Fibroblast of the aortic adventitia (primary cell): ENCODE data around the gene RNF126. TPM values are rescaled to one million over a fixed set of nuclear protein-coding genes. Genes with fewer than 3 reads are reported as not detected.
"Not testable (repeated sequence)": the region's sequence is repeated elsewhere in the genome, so short reads cannot be mapped to it uniquely, and the experiment has no call there.

ENCODE experiments used
- DNase-seq: peaks from one replicate; pipeline ENCODE4 v3.0.0-alpha.2; 2010; ENCODE audit warnings: low read depth
- H3K4me3 ChIP-seq: 2 replicates; pipeline ENCODE4 v1.5.1; 2011; ENCODE audit warnings: low read depth, mild to moderate bottlenecking, control low read depth, low read length, moderate library complexity
- CTCF ChIP-seq: IDR thresholded peaks from 2 replicates; pipeline ENCODE4 v1.5.1; 2011; ENCODE audit warnings: mild to moderate bottlenecking, low read length, control low read depth, inconsistent platforms; ENCODE audit not compliant: insufficient read depth
- total RNA-seq: library from RNA; depleted of rRNA; stranded (reverse); fragments of >200 nt; gene quantifications from 2 replicates; pipeline ENCODE4 v1.2.3, GENCODE V29; 2012; ENCODE audit warnings: low replicate concordance

The RNF126 gene
- total RNA-seq, 1 donor = 28.9 TPM

GRCh38 chr19:633786-634639, 29.0 kb downstream of the RNF126 start:
- peak overlapping the region; percentile 80 for H3K4me3 ChIP-seq
- TF ChIP-seq CTCF = no peak
- DNase-seq = no peak

- peak; percentile 99 for DNase-seq
- no peak for TF ChIP-seq CTCF
- peak within 1 kb of the TSS; percentile 80 for H3K4me3 ChIP-seq
Observed at GRCh38 chr19:633068-633785, 29.8 kb downstream of the RNF126 start, which contains the start of gene POLRMT. Gene POLRMT (minus strand): TSS chr19:633537. CDS start chr19:633512, 25 bp downstream.

- no peak for TF ChIP-seq CTCF
- peak; percentile 49 for DNase-seq
- peak overlapping the region; percentile 76 for H3K4me3 ChIP-seq
Observed at GRCh38 chr19:632579-633067, 30.4 kb downstream of the RNF126 start.

GRCh38 chr19:629961-630714, 32.9 kb downstream of the RNF126 start:
- H3K4me3 ChIP-seq = no peak overlapping the region
- no peak for DNase-seq
- TF ChIP-seq CTCF = no peak

- not testable (repeated sequence) for DNase-seq, H3K4me3 ChIP-seq
Observed at GRCh38 chr19:629515-629914, 33.5 kb downstream of the RNF126 start.

- no peak for DNase-seq
- peak; percentile 37 for TF ChIP-seq CTCF
Observed at GRCh38 chr19:628168-628567, 34.8 kb downstream of the RNF126 start.

GRCh38 chr19:626566-626965, 36.4 kb downstream of the RNF126 start:
- not testable (repeated sequence) for DNase-seq

More at GRCh38 chr19:628168-628567, 34.8 kb downstream of the RNF126 start:
- H3K4me3 ChIP-seq = no peak overlapping the region

More at GRCh38 chr19:626566-626965, 36.4 kb downstream of the RNF126 start:
- H3K4me3 ChIP-seq = not testable (repeated sequence)
